Astrocyte of the cerebellum (primary cell): ENCODE data around the gene IHH.

Experiments
- DNase-seq: peaks from one replicate; pipeline ENCODE4 v3.0.0-alpha.2; 2011; ENCODE audit warnings: low read depth
- H3K4me3 ChIP-seq: 2 replicates; pipeline ENCODE4 v1.5.1; 2011; ENCODE audit warnings: mild to moderate bottlenecking, low read depth, low read length, moderate library complexity
- CTCF ChIP-seq: IDR thresholded peaks from 2 replicates; pipeline ENCODE4 v1.5.1; 2012; ENCODE audit warnings: low read length, low read depth, moderate library complexity, mild to moderate bottlenecking; ENCODE audit errors: missing control alignments
- in situ Hi-C: cut with HindIII; loops from 2 replicates; pipeline ENCODE4 v1.10.0; 2017; ENCODE audit warnings: low sequenced_read_pairs

The IHH gene

GRCh38 chr2:219086196-219086595 lies 25.5 kb upstream of the IHH start:
- in situ Hi-C loops = no loop called here
- H3K4me3 ChIP-seq = no peak overlapping the region
- TF ChIP-seq CTCF = no peak
- DNase-seq = no peak

DNA sequence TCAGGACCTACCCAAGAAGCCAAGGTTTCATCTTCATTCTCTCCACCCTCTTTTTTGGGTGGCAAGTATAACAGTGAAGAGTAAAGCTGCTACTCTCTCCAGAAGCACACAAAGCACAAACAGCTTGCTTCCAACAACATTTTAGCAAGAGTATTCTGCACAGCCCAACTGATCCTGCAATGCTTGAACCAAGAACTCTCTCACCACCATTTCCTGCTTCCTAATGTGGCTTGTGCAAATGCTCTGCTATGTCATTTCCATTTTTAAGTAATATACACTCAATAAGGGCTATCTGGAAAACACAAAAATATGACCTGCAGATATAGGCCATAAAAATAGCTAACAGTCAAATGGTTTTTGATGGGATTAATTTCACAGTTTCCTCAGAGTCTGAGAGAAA lies 24.1 kb upstream of the IHH start:
- no peak overlapping the region for H3K4me3 ChIP-seq
- in situ Hi-C loops = no loop called here
- no peak for TF ChIP-seq CTCF

GRCh38 chr2:219082332-219082958 lies 21.7 kb upstream of the IHH start:
- in situ Hi-C loops = no loop called here
- no peak for DNase-seq
- no peak for TF ChIP-seq CTCF
- no peak overlapping the region for H3K4me3 ChIP-seq

More for the DNA sequence above, 24.1 kb upstream of the IHH start:
- DNase-seq = no peak

DNA sequence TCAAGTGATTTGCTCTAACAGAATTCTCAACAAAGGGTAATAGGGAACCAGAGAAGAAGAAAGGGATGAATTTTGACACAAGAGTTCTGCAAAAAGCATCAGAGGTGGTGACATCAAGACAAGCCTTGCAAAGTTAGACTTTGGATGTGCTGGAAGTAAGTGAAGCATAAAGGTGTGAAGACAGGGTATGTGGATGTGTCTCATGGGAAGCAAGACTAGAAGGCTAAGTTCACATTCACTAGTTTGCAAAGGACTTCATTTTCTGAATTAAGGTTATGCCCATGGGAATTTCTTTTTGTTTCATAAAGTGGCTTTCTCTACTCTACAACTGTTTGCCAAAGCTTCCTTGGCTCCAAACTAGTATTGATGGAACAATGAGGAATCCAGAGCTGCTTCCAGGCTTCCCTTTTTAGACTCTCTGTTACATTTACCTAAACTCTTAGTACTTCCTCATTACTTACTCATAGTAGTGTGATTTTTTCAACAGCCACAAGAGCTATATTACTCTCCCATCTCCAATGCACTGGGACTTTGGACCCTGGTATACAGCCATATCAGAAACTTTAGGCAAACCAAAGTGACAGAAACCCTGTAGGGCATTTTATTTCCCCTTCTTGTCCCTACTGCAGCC lies 21.1 kb upstream of the IHH start:
- no peak overlapping the region for H3K4me3 ChIP-seq
- DNase-seq = no peak
- in situ Hi-C loops = no loop called here
- TF ChIP-seq CTCF = no peak

DNA sequence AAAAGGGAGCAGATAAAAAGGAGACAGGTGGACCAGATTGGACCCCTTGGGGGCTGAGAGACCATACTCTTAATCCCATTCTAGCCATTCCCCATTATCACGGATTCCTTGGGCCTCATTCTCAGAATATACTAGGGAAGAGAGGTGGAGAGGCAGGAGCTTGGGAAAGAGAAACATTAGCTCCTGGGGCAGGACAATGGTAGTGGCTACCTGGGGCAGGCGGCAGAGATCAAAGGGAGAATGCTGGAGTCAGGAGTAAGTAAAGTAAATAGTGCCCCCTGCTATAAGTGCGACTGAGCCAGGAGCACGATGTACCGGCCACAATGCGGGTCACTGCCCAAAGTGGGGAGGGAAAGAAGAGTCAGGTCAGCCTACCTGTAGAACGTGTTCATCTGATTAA lies 20.4 kb upstream of the IHH start:
- no peak overlapping the region for H3K4me3 ChIP-seq
- DNase-seq = no peak
- in situ Hi-C loops = no loop called here
- TF ChIP-seq CTCF = no peak

- TF ChIP-seq CTCF = no peak
- DNase-seq = no peak
- in situ Hi-C loops = no loop called here
- H3K4me3 ChIP-seq = no peak overlapping the region
These were observed 18.7 kb upstream of the IHH start for GRCh38 chr2:219079417-219079816.
